GM18505 (cell line): ENCODE measurements around the gene SMG6.

Source experiments
- ATAC-seq: cut with Tn5 transposase; IDR thresholded peaks from one replicate; pipeline ENCODE4 v1.9.1; 2021; ENCODE audit not compliant: unreplicated experiment
- POLR2A ChIP-seq: IDR thresholded peaks from 4 replicates; pipeline ENCODE4 v1.6.1; 2011; ENCODE audit warnings: borderline replicate concordance; ENCODE audit not compliant: insufficient read depth, insufficient read length; ENCODE audit errors: extremely low read depth

Gene SMG6

GRCh38 chr17:2102931-2103809, 200.4 kb downstream of the SMG6 start:
- no peak for ATAC-seq
- no peak for TF ChIP-seq POLR2A

GRCh38 chr17:2101448-2102257, 201.9 kb downstream of the SMG6 start:
- no peak for ATAC-seq
- TF ChIP-seq POLR2A = no peak

GRCh38 chr17:2095536-2095910, 208.1 kb downstream of the SMG6 start:
- ATAC-seq = no peak
- TF ChIP-seq POLR2A = no peak

- no peak for ATAC-seq
- TF ChIP-seq POLR2A = no peak
Observed at GRCh38 chr17:2094891-2095535, 208.6 kb downstream of the SMG6 start.

- no peak for ATAC-seq
- TF ChIP-seq POLR2A = no peak
Observed at GRCh38 chr17:2093349-2093748, 210.2 kb downstream of the SMG6 start.

GRCh38 chr17:2092253-2092652, 211.3 kb downstream of the SMG6 start:
- no peak for TF ChIP-seq POLR2A
- no peak for ATAC-seq

GRCh38 chr17:2090804-2091534, 212.6 kb downstream of the SMG6 start:
- no peak for ATAC-seq
- TF ChIP-seq POLR2A = no peak

GRCh38 chr17:2090210-2090641, 213.4 kb downstream of the SMG6 start:
- no peak for ATAC-seq
- peak; percentile 26 for TF ChIP-seq POLR2A

- TF ChIP-seq POLR2A = no peak
- ATAC-seq = peak; percentile 20
Observed at GRCh38 chr17:2089021-2089422, 214.6 kb downstream of the SMG6 start.

- ATAC-seq = peak; percentile 48
- TF ChIP-seq POLR2A = no peak
Observed at GRCh38 chr17:2087597-2088211, 215.9 kb downstream of the SMG6 start.

- peak; percentile 25 for TF ChIP-seq POLR2A
Observed at GRCh38 chr17:2086306-2086705, 217.3 kb downstream of the SMG6 start.

GRCh38 chr17:2085648-2085949, 218.0 kb downstream of the SMG6 start:
- ATAC-seq = no peak
- TF ChIP-seq POLR2A = no peak

More at GRCh38 chr17:2086306-2086705, 217.3 kb downstream of the SMG6 start:
- no peak for ATAC-seq

GRCh38 chr17:2084766-2085647, 218.6 kb downstream of the SMG6 start:
- TF ChIP-seq POLR2A = no peak
- no peak for ATAC-seq
